ENCODE measurements around the gene HOMER1. TPM values are rescaled to one million over a fixed set of nuclear protein-coding genes. Genes with fewer than 3 reads are reported as not detected.

The HOMER1 gene
- total RNA-seq, 4 donors from 2014 or later = 3.3 to 73.2 (median 4.0) TPM; not detected in 1

- intact Hi-C loops (cut with DNase I; ENCODE audit: low total_unique reads) = no loop called here
- Histone ChIP-seq H3K4me1 (peaks cover 0 to 19% (median 12%) of the 10 kb centered on the region in 4 donors), H3K36me3 (no peaks in the 10 kb centered on the region), H3K4me3 (peak overlapping the region; percentile 64 to 79 (median 70)), H3K27me3 (peaks cover 35% of the 10 kb centered on the region), H3K9me3 (no peaks in the 10 kb centered on the region), H3K27ac (peak overlapping the region; percentile 88 to 96 (median 94))
- TF ChIP-seq, protein P1, sequence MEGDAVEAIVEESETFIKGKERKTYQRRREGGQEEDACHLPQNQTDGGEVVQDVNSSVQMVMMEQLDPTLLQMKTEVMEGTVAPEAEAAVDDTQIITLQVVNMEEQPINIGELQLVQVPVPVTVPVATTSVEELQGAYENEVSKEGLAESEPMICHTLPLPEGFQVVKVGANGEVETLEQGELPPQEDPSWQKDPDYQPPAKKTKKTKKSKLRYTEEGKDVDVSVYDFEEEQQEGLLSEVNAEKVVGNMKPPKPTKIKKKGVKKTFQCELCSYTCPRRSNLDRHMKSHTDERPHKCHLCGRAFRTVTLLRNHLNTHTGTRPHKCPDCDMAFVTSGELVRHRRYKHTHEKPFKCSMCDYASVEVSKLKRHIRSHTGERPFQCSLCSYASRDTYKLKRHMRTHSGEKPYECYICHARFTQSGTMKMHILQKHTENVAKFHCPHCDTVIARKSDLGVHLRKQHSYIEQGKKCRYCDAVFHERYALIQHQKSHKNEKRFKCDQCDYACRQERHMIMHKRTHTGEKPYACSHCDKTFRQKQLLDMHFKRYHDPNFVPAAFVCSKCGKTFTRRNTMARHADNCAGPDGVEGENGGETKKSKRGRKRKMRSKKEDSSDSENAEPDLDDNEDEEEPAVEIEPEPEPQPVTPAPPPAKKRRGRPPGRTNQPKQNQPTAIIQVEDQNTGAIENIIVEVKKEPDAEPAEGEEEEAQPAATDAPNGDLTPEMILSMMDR (IDR thresholded peaks at IDR 0.05) = no peak
- TF ChIP-seq POLR2A (IDR thresholded peaks at IDR 0.05) = no peak
- TF ChIP-seq EP300 (IDR thresholded peaks at IDR 0.05; ENCODE audit: low read depth) = no peak
- TF ChIP-seq POLR2AphosphoS5 (IDR thresholded peaks at IDR 0.05) = no peak
- in situ Hi-C loops (cut with MboI; ENCODE audit: low pct_ligation_motif_present in 1 of 4, low pct_unique_long_range_greater_than_20kb in 1 of 4, low sequenced_read_pairs in 3 of 4) = no loop called here
- DNase-seq = no peak
- 2% methylated on average over 13 of the region's 26 CpGs; no CpG with 5 or more reads in 1 of the 2 donors for WGBS, 2 donors (ENCODE audit: low coverage in 1 of 2)
These were observed 628 bp downstream of the HOMER1 start for GRCh38 chr5:79513308-79513703.

DNA sequence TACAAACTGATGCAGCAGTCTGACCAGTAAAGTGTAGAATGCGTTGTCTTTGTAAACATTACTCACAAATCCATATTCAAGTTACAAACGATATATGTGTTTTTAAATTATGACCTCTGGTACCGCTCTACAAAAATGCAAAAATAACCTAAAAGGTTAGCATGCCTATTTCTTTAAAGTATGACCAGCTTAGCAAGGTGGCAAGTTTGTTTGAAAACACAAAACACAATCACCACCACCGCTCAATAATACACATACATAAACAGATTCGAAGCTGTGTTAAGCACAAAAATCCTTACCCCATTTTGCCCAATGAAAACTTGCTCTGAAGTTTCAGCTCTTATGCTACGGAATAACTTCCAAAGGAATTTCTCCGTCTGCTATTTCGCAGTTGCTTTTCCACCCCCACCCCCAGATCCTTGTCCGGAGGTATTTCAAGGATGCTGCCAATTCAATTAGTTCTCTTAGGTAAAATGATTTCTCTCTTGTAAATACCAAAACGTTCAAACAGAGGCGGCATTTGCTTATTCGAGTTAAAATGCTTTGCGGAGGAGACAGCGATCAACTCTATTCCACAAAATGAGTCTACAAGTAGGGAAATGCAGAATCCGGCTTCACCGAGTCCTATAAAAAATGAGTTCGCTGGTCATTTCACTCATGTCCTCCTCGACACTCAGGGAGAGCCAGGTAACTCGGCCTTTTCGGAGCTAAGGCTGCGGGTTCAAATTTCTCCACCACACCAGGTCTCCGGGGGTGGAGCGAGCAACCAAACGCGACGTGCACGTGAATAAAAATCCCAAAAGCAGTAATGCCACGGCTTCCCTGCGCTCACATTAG, 1.2 kb downstream of the HOMER1 start:
- no peaks in the 10 kb centered on the region for H3K9me3 ChIP-seq
- no peak for DNase-seq
- H3K4me1 ChIP-seq = peaks cover 0 to 19% (median 12%) of the 10 kb centered on the region in 4 donors
- TF ChIP-seq POLR2A (IDR thresholded peaks at IDR 0.05) (no peak), EP300 (IDR thresholded peaks at IDR 0.05; ENCODE audit: low read depth) (no peak), POLR2AphosphoS5 (IDR thresholded peaks at IDR 0.05) (no peak)
- TF ChIP-seq, protein P1 (IDR thresholded peaks at IDR 0.05) = no peak
- H3K36me3 ChIP-seq = no peaks in the 10 kb centered on the region
- H3K4me3 ChIP-seq = peak overlapping the region; percentile 64 to 79 (median 70)
- WGBS, 2 donors (ENCODE audit: low coverage in 1 of 2) = 10 to 15% methylated on average over 13 to 29 of the region's 29 CpGs
- H3K27me3 ChIP-seq = peaks cover 35% of the 10 kb centered on the region
- peak overlapping the region; percentile 88 to 96 (median 94) for H3K27ac ChIP-seq
- intact Hi-C loops (cut with DNase I; ENCODE audit: low total_unique reads) (no loop called here), in situ Hi-C loops (cut with MboI; ENCODE audit: low pct_ligation_motif_present in 1 of 4, low pct_unique_long_range_greater_than_20kb in 1 of 4, low sequenced_read_pairs in 3 of 4) (no loop called here)

DNA sequence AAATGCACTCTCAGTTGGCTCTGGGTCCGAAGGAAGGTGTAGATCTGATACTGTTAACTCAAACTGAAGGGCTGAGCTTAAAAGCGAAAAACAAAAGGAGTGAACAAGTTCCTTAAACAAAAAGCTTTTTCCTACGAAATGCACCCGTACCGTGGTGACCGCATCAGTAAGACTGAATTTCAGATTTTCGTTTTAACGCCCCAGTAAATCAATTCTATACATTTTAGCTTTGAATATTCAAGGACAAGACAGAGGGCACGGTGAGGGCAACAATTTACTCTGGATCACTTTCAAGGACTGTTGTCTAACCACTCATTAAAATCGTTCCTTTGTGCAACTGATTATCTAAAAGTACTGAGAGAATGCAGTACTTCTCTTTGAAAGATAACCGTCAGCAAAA, 1.9 kb downstream of the HOMER1 start:
- H3K27me3 ChIP-seq = peaks cover 35% of the 10 kb centered on the region
- H3K27ac ChIP-seq = no peak overlapping the region
- TF ChIP-seq POLR2AphosphoS5 (IDR thresholded peaks at IDR 0.05) (no peak), POLR2A (IDR thresholded peaks at IDR 0.05) (no peak), EP300 (IDR thresholded peaks at IDR 0.05; ENCODE audit: low read depth) (no peak)
- TF ChIP-seq, protein P1 (IDR thresholded peaks at IDR 0.05) = no peak
- H3K9me3 ChIP-seq = no peaks in the 10 kb centered on the region
- H3K36me3 ChIP-seq = no peaks in the 10 kb centered on the region
- peaks cover 0 to 19% (median 12%) of the 10 kb centered on the region in 4 donors for H3K4me1 ChIP-seq
- WGBS, 2 donors (ENCODE audit: low coverage in 1 of 2) = 46 to 53% methylated on average over 10 to 11 of the region's 11 CpGs
- in situ Hi-C loops (cut with MboI; ENCODE audit: low pct_ligation_motif_present in 1 of 4, low pct_unique_long_range_greater_than_20kb in 1 of 4, low sequenced_read_pairs in 3 of 4) = no loop called here
- intact Hi-C loops (cut with DNase I; ENCODE audit: low total_unique reads) = no loop called here
- peak overlapping the region in 1 of 4 donors; percentile 67 for H3K4me3 ChIP-seq
- no peak for DNase-seq

GRCh38 chr5:79510638-79511037, 3.3 kb downstream of the HOMER1 start:
- Histone ChIP-seq H3K27me3 (peaks cover 35% of the 10 kb centered on the region), H3K4me1 (peaks cover 0 to 19% (median 12%) of the 10 kb centered on the region in 4 donors), H3K4me3 (no peak overlapping the region), H3K36me3 (no peaks in the 10 kb centered on the region), H3K9me3 (no peaks in the 10 kb centered on the region), H3K27ac (no peak overlapping the region)
- 97% methylated on average over 6 of the region's 6 CpGs; no CpG with 5 or more reads in 1 of the 2 donors for WGBS, 2 donors (ENCODE audit: low coverage in 1 of 2)
- in situ Hi-C loops (cut with MboI; ENCODE audit: low pct_ligation_motif_present in 1 of 4, low pct_unique_long_range_greater_than_20kb in 1 of 4, low sequenced_read_pairs in 3 of 4) (no loop called here), intact Hi-C loops (cut with DNase I; ENCODE audit: low total_unique reads) (no loop called here)
- no peak for DNase-seq
- TF ChIP-seq, protein P1 (IDR thresholded peaks at IDR 0.05) = no peak
- TF ChIP-seq EP300 (IDR thresholded peaks at IDR 0.05; ENCODE audit: low read depth) = no peak
- TF ChIP-seq POLR2A (IDR thresholded peaks at IDR 0.05) = no peak
- no peak for TF ChIP-seq POLR2AphosphoS5 (IDR thresholded peaks at IDR 0.05)

All from transverse colon (tissue), 4 donors.